Psoas muscle (tissue), 8 donors: Measurements from ENCODE around the gene GTF2F2. TPM values are rescaled to one million over a fixed set of nuclear protein-coding genes. Genes with fewer than 3 reads are reported as not detected.
A peak's percentile ranks its signal among the peaks of the same experiment; 100 is the strongest.

Experiments
- ATAC-seq, 4 donors: fragments of 200-7000 bp; cut with Tn5 transposase; one replicate each; pipeline ENCODE4 v1.9.1; 2020; ENCODE audit warnings: moderate library complexity in 3 of 4, mild to moderate bottlenecking in 2 of 4
- DNase-seq, 2 donors: peaks; one replicate each; pipeline ENCODE4 v3.0.0-alpha.2; 2020
- H3K27ac ChIP-seq: fragments of 200-600 bp; one replicate; pipeline ENCODE4 v1.8.0; 2022
- H3K27me3 ChIP-seq, 3 donors: fragments of 200-600 bp in 1 of 3; one replicate each; pipeline versions ENCODE4 v1.6.1 to v1.8.0; 2013 to 2022; ENCODE audit warnings: low read length in 2 of 3, mild to moderate bottlenecking in 2 of 3, moderate library complexity in 1 of 3; ENCODE audit not compliant: insufficient read depth in 3 of 3
- H3K36me3 ChIP-seq, 2 donors: fragments of 200-600 bp in 1 of 2; one replicate each; pipeline versions ENCODE4 v1.6.1 to v1.8.0; 2013 to 2022; ENCODE audit warnings: low read depth in 1 of 2, mild to moderate bottlenecking in 1 of 2, moderate library complexity in 1 of 2; ENCODE audit not compliant: insufficient read depth in 1 of 2
- H3K4me1 ChIP-seq: fragments of 200-600 bp; one replicate; pipeline ENCODE4 v1.8.0; 2022
- H3K4me3 ChIP-seq: fragments of 200-600 bp; one replicate; pipeline ENCODE4 v1.8.0; 2022; ENCODE audit warnings: mild to moderate bottlenecking
- H3K9me3 ChIP-seq: fragments of 200-600 bp; one replicate; pipeline ENCODE4 v1.8.0; 2022
- CTCF ChIP-seq: fragments of 200-600 bp; IDR thresholded peaks from one replicate; pipeline ENCODE4 v1.8.0; 2022; ENCODE audit warnings: antibody characterized with exemption
- WGBS, 3 donors: extraction: QIAGEN DNeasy Blood & Tissue Kit; methylation state at CpG; one replicate each; pipeline versions ENCODE4 v1.1.6 to v1.1.7; 2013; 5-methylcytosine and 5-hydroxymethylcytosine counted together
- intact Hi-C, 2 donors: fragments of 100-400 bp; cut with DNase I; formaldehyde crosslinking; loops; one replicate each; pipeline versions ENCODE4 v1.11.0 to v1.14.2; 2022
- polyA plus RNA-seq, 3 donors: library from polyadenylated mRNA; stranded (reverse); fragments of 200-250 nt; gene quantifications; one replicate each; pipeline ENCODE4 v1.2.3, GENCODE V29; 2013
- total RNA-seq, 4 donors: library from RNA; stranded (reverse); fragmentation: NEBNext Ultra II Directional in 2 of 4; extraction: Animal tissue kit (Norgen Biotek cat#: 25700) in 2 of 4; gene quantifications; one replicate each; pipeline versions ENCODE4 v1.2.1 to v1.2.4, GENCODE V29; 2021 to 2023
- donor health status: healthy with polysubstance abuse.
- donor health status: DM: no; HTN: no; CAD: no; lungs with moderate emphysema.
- donor health status: Bipolar disorder and iron deficiency.
- donor health status: healthy.
- donor health status: DM: yes; HTN: yes; CAD: no.
- donor health status: DM: no; HTN: no; CAD: no.
- donor health status: DM: no; HTN: no; CAD: no.
- donor health status: DM: yes; HTN: yes; CAD: no.

The GTF2F2 gene
- total and polyA plus RNA-seq, 7 donors = 12.9 to 23.5 (median 19.2) TPM

- intact Hi-C loops = no loop called here
- Histone ChIP-seq H3K27ac (peak overlapping the region; percentile 53), H3K4me1 (peaks cover 30% of the 10 kb centered on the region), H3K36me3 (no peaks in the 10 kb centered on the region), H3K9me3 (no peaks in the 10 kb centered on the region), H3K27me3 (no peaks in the 10 kb centered on the region), H3K4me3 (no peak overlapping the region)
- DNase-seq = no peak
- ATAC-seq = no peak
- no peak for TF ChIP-seq CTCF
- 92 to 96% (median 94%) methylated on average over 4 of the region's 4 CpGs for WGBS, 3 donors
These were observed 95.9 kb downstream of the GTF2F2 start for GRCh38 chr13:45216193-45216592.

GRCh38 chr13:45218689-45219088 lies 98.4 kb downstream of the GTF2F2 start:
- Histone ChIP-seq H3K4me1 (peaks cover 30% of the 10 kb centered on the region), H3K4me3 (peak overlapping the region; percentile 41), H3K36me3 (no peaks in the 10 kb centered on the region), H3K9me3 (no peaks in the 10 kb centered on the region), H3K27ac (peak overlapping the region; percentile 26), H3K27me3 (no peaks in the 10 kb centered on the region)
- no peak for TF ChIP-seq CTCF
- no peak for DNase-seq
- ATAC-seq = peak in 1 of 4 donors; percentile 41
- intact Hi-C loops = no loop called here
- 71 to 94% (median 76%) methylated on average over 1 of the region's 1 CpG for WGBS, 3 donors

GRCh38 chr13:45219123-45219891 lies 99.0 kb downstream of the GTF2F2 start:
- Histone ChIP-seq H3K27ac (peak overlapping the region; percentile 26), H3K4me3 (peak overlapping the region; percentile 41), H3K9me3 (no peaks in the 10 kb centered on the region), H3K27me3 (no peaks in the 10 kb centered on the region), H3K36me3 (no peaks in the 10 kb centered on the region), H3K4me1 (peaks cover 30% of the 10 kb centered on the region)
- ATAC-seq = peak; percentile 53 to 74 (median 72)
- WGBS, 3 donors = 39 to 45% (median 43%) methylated on average over 5 of the region's 5 CpGs
- TF ChIP-seq CTCF = no peak
- no peak for DNase-seq
- intact Hi-C loops = no loop called here

GRCh38 chr13:45219938-45220375 lies 99.6 kb downstream of the GTF2F2 start:
- intact Hi-C loops = no loop called here
- no peaks in the 10 kb centered on the region for H3K27me3 ChIP-seq
- no peak for DNase-seq
- no peaks in the 10 kb centered on the region for H3K36me3 ChIP-seq
- no peak for TF ChIP-seq CTCF
- ATAC-seq = no peak
- 48 to 61% (median 52%) methylated on average over 4 of the region's 4 CpGs for WGBS, 3 donors
- H3K4me1 ChIP-seq = peaks cover 26% of the 10 kb centered on the region
- peak overlapping the region; percentile 31 for H3K27ac ChIP-seq
- peak overlapping the region; percentile 41 for H3K4me3 ChIP-seq
- H3K9me3 ChIP-seq = no peaks in the 10 kb centered on the region
